ENCODE results near the gene CRIM1.

Gene CRIM1

GRCh38 chr2:36370281-36370680 is 14.7 kb downstream of the CRIM1 start:
- no peak overlapping the region for H2AK5ac ChIP-seq (ENCODE audit: low read length, severe bottlenecking)

DNA sequence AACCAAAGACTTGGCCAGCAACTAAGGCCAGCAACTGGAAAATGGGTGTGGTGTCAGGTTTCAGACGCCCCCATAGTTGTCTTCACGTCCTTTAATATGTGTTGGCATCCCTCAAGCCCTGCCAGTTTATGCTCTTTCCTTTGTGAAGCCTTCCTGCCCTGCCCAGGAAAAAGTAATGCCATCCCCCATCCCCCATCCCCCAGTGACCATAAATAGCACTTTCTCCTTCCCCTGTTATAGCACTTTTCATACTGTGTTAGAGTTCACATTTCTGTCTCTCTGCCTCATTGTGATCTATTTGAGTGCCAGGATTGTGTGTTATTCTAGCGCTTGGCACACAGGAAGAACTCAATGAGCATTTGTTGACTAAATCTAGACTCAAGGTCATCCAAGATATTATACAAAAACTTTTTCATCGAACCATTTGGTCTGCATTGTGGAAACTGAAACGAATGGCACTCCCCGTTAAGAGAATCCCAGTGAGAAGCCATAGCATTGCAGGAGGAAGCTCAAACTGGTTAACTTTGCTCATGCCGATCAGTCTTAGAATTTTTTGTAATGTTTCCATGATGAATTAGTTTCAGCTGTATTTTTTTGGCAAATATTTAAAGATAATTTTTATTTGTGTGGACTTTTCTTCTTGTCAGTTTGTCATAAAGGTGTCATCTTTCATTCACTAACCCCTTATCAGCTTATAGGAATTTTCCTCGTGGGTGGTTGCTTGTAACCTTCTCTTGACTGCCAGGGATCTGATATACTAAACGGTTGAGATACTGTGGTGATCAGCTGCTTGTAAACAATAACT is 15.7 kb downstream of the CRIM1 start:
- Histone ChIP-seq H3K14ac (ENCODE audit: low read length in 2 of 2) (no peak overlapping the region), H3K27ac (ENCODE audit: low read length, poor library complexity, severe bottlenecking) (peak overlapping the region; percentile 85), H3K4me1 (ENCODE audit: control insufficient read depth, insufficient read depth, low read depth, low read length) (peaks cover 13% of the 10 kb centered on the region), H3K27me3 (ENCODE audit: control insufficient read depth in 1 of 2, insufficient read depth in 1 of 2, low read length in 2 of 2) (no peaks in the 10 kb centered on the region), H4K8ac (ENCODE audit: low read length) (no peak overlapping the region), H3K79me1 (replicated peaks; ENCODE audit: low read length, poor library complexity, severe bottlenecking) (no peaks in the 10 kb centered on the region), H2BK12ac (ENCODE audit: low read length in 2 of 2) (no peak overlapping the region), H3K4me2 (ENCODE audit: low read length, poor library complexity, severe bottlenecking) (peak overlapping the region; percentile 3), H2BK120ac (ENCODE audit: low read depth, low read length) (no peak overlapping the region), H3K9me3 (ENCODE audit: control insufficient read depth, low read length) (no peaks in the 10 kb centered on the region), H2AK5ac (ENCODE audit: low read length, severe bottlenecking) (peak overlapping the region; percentile 64), H3K4me3 (ENCODE audit: insufficient read depth in 1 of 2, low read depth in 1 of 2, low read length in 2 of 2) (peak overlapping the region in 1 of 2 experiments; percentile 60), H3K23ac (ENCODE audit: low read length in 2 of 2) (no peak overlapping the region), H2BK15ac (ENCODE audit: low read depth, poor library complexity, severe bottlenecking) (no peak overlapping the region), H3K9ac (ENCODE audit: low read length) (peak overlapping the region; percentile 57), H3K4ac (ENCODE audit: low read depth in 1 of 2, low read length in 2 of 2) (peak overlapping the region in 1 of 2 experiments; percentile 79), H3K18ac (ENCODE audit: low read depth in 1 of 2, low read length in 2 of 2) (peak overlapping the region in 1 of 2 experiments; percentile 56), H3K36me3 (ENCODE audit: control insufficient read depth in 1 of 2, insufficient read depth in 2 of 2, low read depth in 1 of 2, low read length in 2 of 2) (no peaks in the 10 kb centered on the region), H2BK5ac (ENCODE audit: low read depth, low read length, poor library complexity, severe bottlenecking) (no peak overlapping the region), H4K91ac (ENCODE audit: low read length) (no peak overlapping the region), H2AFZ (ENCODE audit: low read depth, low read length) (no peak overlapping the region)
- DNase-seq = no peak
- WGBS = 48% methylated on average over 7 of the region's 9 CpGs

More at GRCh38 chr2:36370281-36370680, 14.7 kb downstream of the CRIM1 start:
- Histone ChIP-seq H3K14ac (ENCODE audit: low read length in 2 of 2) (no peak overlapping the region), H3K4me2 (ENCODE audit: low read length, poor library complexity, severe bottlenecking) (no peak overlapping the region), H2BK12ac (ENCODE audit: low read length in 2 of 2) (no peak overlapping the region), H3K4me1 (ENCODE audit: control insufficient read depth, insufficient read depth, low read depth, low read length) (peaks cover 16% of the 10 kb centered on the region), H2BK15ac (ENCODE audit: low read depth, poor library complexity, severe bottlenecking) (no peak overlapping the region), H4K91ac (ENCODE audit: low read length) (no peak overlapping the region), H3K4ac (ENCODE audit: low read depth in 1 of 2, low read length in 2 of 2) (no peak overlapping the region), H3K4me3 (ENCODE audit: insufficient read depth in 1 of 2, low read depth in 1 of 2, low read length in 2 of 2) (no peak overlapping the region), H3K27ac (ENCODE audit: low read length, poor library complexity, severe bottlenecking) (peak overlapping the region; percentile 31), H3K18ac (ENCODE audit: low read depth in 1 of 2, low read length in 2 of 2) (no peak overlapping the region), H2BK5ac (ENCODE audit: low read depth, low read length, poor library complexity, severe bottlenecking) (no peak overlapping the region), H3K23ac (ENCODE audit: low read length in 2 of 2) (no peak overlapping the region), H3K9ac (ENCODE audit: low read length) (no peak overlapping the region), H3K36me3 (ENCODE audit: control insufficient read depth in 1 of 2, insufficient read depth in 2 of 2, low read depth in 1 of 2, low read length in 2 of 2) (no peaks in the 10 kb centered on the region), H4K8ac (ENCODE audit: low read length) (no peak overlapping the region), H2BK120ac (ENCODE audit: low read depth, low read length) (no peak overlapping the region), H3K79me1 (replicated peaks; ENCODE audit: low read length, poor library complexity, severe bottlenecking) (no peaks in the 10 kb centered on the region), H2AFZ (ENCODE audit: low read depth, low read length) (no peak overlapping the region), H3K27me3 (ENCODE audit: control insufficient read depth in 1 of 2, insufficient read depth in 1 of 2, low read length in 2 of 2) (no peaks in the 10 kb centered on the region), H3K9me3 (ENCODE audit: control insufficient read depth, low read length) (no peaks in the 10 kb centered on the region)
- DNase-seq = no peak

- H3K27me3 ChIP-seq (ENCODE audit: control insufficient read depth in 1 of 2, insufficient read depth in 1 of 2, low read length in 2 of 2) = no peaks in the 10 kb centered on the region
- no peak overlapping the region for H2BK12ac ChIP-seq (ENCODE audit: low read length in 2 of 2)
- peak overlapping the region; percentile 85 for H3K27ac ChIP-seq (ENCODE audit: low read length, poor library complexity, severe bottlenecking)
- H3K23ac ChIP-seq (ENCODE audit: low read length in 2 of 2) = no peak overlapping the region
- no peak overlapping the region for H2BK15ac ChIP-seq (ENCODE audit: low read depth, poor library complexity, severe bottlenecking)
- H2BK120ac ChIP-seq (ENCODE audit: low read depth, low read length) = no peak overlapping the region
- H3K14ac ChIP-seq (ENCODE audit: low read length in 2 of 2) = no peak overlapping the region
- H3K79me1 ChIP-seq (replicated peaks; ENCODE audit: low read length, poor library complexity, severe bottlenecking) = peaks cover 2% of the 10 kb centered on the region
- H3K4me1 ChIP-seq (ENCODE audit: control insufficient read depth, insufficient read depth, low read depth, low read length) = peaks cover 18% of the 10 kb centered on the region
- H2BK5ac ChIP-seq (ENCODE audit: low read depth, low read length, poor library complexity, severe bottlenecking) = no peak overlapping the region
- H4K8ac ChIP-seq (ENCODE audit: low read length) = no peak overlapping the region
- H2AK5ac ChIP-seq (ENCODE audit: low read length, severe bottlenecking) = no peak overlapping the region
- H3K9ac ChIP-seq (ENCODE audit: low read length) = peak overlapping the region; percentile 57
- H3K36me3 ChIP-seq (ENCODE audit: control insufficient read depth in 1 of 2, insufficient read depth in 2 of 2, low read depth in 1 of 2, low read length in 2 of 2) = peaks cover 0 to under 1% of the 10 kb centered on the region in 2 experiments
- H2AFZ ChIP-seq (ENCODE audit: low read depth, low read length) = no peak overlapping the region
- WGBS = 0% methylated on average over 1 of the region's 2 CpGs
- H4K91ac ChIP-seq (ENCODE audit: low read length) = no peak overlapping the region
- DNase-seq = peak; percentile 62
- no peak overlapping the region for H3K4ac ChIP-seq (ENCODE audit: low read depth in 1 of 2, low read length in 2 of 2)
- peak overlapping the region in 1 of 2 experiments; percentile 27 for H3K18ac ChIP-seq (ENCODE audit: low read depth in 1 of 2, low read length in 2 of 2)
- no peak overlapping the region for H3K4me2 ChIP-seq (ENCODE audit: low read length, poor library complexity, severe bottlenecking)
- H3K9me3 ChIP-seq (ENCODE audit: control insufficient read depth, low read length) = no peaks in the 10 kb centered on the region
- H3K4me3 ChIP-seq (ENCODE audit: insufficient read depth in 1 of 2, low read depth in 1 of 2, low read length in 2 of 2) = peak overlapping the region in 1 of 2 experiments; percentile 60
These were observed 16.4 kb downstream of the CRIM1 start for GRCh38 chr2:36371928-36372391.

DNA sequence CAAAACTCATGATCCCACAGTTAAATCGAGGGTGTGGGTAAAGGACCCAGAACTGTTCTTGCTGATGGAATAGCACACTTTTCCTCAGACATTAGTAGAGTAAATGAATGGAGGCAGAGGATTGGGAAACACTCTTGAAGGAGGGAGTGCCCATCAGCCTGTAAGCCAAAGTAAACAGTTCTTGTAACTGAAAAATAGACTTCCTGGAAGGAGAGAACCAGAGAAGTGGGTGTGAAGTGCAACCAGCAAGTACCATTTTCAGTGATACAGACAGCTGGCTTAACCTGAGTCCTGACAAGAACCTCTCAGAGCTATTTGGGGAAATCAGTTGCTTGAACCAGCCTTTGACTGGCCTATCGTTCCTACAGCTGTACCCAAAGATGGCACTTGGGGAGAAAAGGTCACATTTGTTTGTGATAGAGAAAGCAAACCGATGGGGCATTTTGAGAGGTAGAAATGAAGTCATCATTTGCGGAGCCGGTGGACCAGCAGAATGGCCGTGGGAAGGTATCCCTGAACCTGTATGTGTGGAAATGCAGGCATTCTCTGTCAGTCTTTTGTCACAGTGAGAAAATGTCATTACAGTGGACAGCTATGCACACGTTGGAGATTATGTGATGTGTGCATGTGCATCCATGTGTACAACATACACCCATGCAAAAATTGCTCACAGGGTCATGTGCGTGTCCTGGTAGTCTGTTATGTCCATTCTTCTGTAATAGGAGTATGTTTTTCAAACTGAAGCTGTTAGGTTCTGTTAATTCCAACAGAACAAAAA is 17.8 kb downstream of the CRIM1 start:
- H4K8ac ChIP-seq (ENCODE audit: low read length) = no peak overlapping the region
- no peak overlapping the region for H4K91ac ChIP-seq (ENCODE audit: low read length)
- H3K4me1 ChIP-seq (ENCODE audit: control insufficient read depth, insufficient read depth, low read depth, low read length) = peaks cover 21% of the 10 kb centered on the region
- 77% methylated on average over 6 of the region's 8 CpGs for WGBS
- H3K23ac ChIP-seq (ENCODE audit: low read length in 2 of 2) = no peak overlapping the region
- H3K4me3 ChIP-seq (ENCODE audit: insufficient read depth in 1 of 2, low read depth in 1 of 2, low read length in 2 of 2) = no peak overlapping the region
- peak; percentile 75 for DNase-seq
- H3K9me3 ChIP-seq (ENCODE audit: control insufficient read depth, low read length) = no peaks in the 10 kb centered on the region
- no peak overlapping the region for H3K9ac ChIP-seq (ENCODE audit: low read length)
- H2AFZ ChIP-seq (ENCODE audit: low read depth, low read length) = no peak overlapping the region
- H3K27me3 ChIP-seq (ENCODE audit: control insufficient read depth in 1 of 2, insufficient read depth in 1 of 2, low read length in 2 of 2) = no peaks in the 10 kb centered on the region
- H2BK5ac ChIP-seq (ENCODE audit: low read depth, low read length, poor library complexity, severe bottlenecking) = no peak overlapping the region
- peak overlapping the region; percentile 14 to 43 for H3K18ac ChIP-seq (ENCODE audit: low read depth in 1 of 2, low read length in 2 of 2)
- peak overlapping the region; percentile 50 for H3K27ac ChIP-seq (ENCODE audit: low read length, poor library complexity, severe bottlenecking)
- H3K4me2 ChIP-seq (ENCODE audit: low read length, poor library complexity, severe bottlenecking) = no peak overlapping the region
- H3K4ac ChIP-seq (ENCODE audit: low read depth in 1 of 2, low read length in 2 of 2) = peak overlapping the region; percentile 2 to 69
- peaks cover 2% of the 10 kb centered on the region for H3K79me1 ChIP-seq (replicated peaks; ENCODE audit: low read length, poor library complexity, severe bottlenecking)
- H2AK5ac ChIP-seq (ENCODE audit: low read length, severe bottlenecking) = no peak overlapping the region
- H2BK12ac ChIP-seq (ENCODE audit: low read length in 2 of 2) = peak overlapping the region in 1 of 2 experiments; percentile 8
- H3K14ac ChIP-seq (ENCODE audit: low read length in 2 of 2) = no peak overlapping the region
- no peak overlapping the region for H2BK120ac ChIP-seq (ENCODE audit: low read depth, low read length)
- H2BK15ac ChIP-seq (ENCODE audit: low read depth, poor library complexity, severe bottlenecking) = no peak overlapping the region
- H3K36me3 ChIP-seq (ENCODE audit: control insufficient read depth in 1 of 2, insufficient read depth in 2 of 2, low read depth in 1 of 2, low read length in 2 of 2) = peaks cover 0 to 3% of the 10 kb centered on the region in 2 experiments

Data from mesenchymal stem cell (in vitro differentiated cells and primary cell).